HG03521 (cell line): Measurements from ENCODE around the gene ANKS1B.

ENCODE experiments used
- ATAC-seq: cut with Tn5 transposase; IDR thresholded peaks from one replicate; pipeline ENCODE4 v1.9.1; 2021; ENCODE audit warnings: mild to moderate bottlenecking, moderate library complexity; ENCODE audit not compliant: unreplicated experiment

Gene ANKS1B

GRCh38 chr12:98724384-98725155 is 1260.2 kb downstream of the ANKS1B start:
- ATAC-seq: no peak

- no peak for ATAC-seq
Observed at GRCh38 chr12:98721204-98721702, 1263.5 kb downstream of the ANKS1B start.

DNA sequence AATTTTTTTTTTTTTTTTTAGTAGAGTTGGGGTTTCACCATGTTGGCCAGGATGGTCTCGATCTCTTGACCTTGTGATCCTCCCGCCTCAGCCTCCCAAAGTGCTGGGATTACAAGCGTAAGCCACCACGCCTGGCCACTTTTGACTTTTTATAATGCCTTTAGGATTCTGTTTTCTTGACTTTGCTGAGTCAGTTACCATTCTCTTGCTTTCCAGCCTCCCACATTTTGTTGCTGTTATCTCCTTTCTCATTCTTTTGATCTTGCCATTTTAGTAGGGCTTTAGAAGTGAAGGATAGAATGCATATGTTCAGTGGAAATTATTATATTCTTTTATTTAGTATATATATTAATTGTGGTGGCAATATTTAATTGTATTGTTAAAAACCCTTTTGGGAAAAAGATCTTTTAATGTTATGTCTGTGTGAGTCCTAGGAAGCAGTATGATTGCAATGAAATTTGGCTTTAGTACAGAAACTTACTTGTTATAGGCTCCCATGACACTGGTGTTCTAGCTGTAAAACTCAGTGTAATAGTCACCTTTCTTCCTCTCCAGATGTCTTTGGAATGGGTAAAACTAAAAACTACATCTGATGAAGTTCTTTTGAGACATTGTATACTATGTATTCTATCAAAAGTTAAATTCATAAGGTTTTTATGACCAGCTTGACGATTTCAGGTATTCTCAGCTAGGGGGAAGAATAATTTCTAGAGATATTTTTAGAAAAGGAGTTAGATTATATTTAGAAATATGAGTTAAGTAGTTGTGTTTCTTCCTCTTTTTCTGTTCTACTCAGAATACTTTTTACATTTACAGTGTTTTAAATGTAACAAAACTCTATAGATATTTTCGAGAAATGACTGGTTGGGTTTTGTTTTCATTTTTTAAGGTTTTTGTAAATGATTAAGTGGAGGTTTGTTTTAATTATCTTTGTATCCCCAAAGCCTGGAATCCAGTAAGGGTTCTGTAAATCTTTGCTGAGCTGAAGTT is 1264.9 kb downstream of the ANKS1B start:
- ATAC-seq: no peak

DNA sequence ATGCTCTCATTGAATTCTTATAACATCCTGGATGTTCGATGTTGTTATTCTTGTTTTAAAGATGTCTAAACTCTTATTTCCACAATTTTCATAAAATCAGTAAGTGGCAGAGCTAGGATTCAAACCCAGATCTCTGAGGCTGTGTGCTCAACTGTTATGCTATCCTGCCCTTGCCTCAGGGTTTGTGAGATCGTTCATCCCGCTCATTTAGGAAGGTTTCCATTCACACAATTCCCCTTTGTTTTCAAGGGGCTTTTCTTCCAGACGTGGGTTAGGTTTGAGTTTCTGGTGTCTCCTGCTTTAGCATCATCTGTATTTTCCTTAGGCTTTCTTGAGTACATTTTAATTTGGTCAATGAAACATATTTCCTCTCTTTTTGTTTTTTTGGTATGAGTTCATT is 1270.3 kb downstream of the ANKS1B start:
- ATAC-seq: no peak

GRCh38 chr12:98709022-98709421 is 1275.7 kb downstream of the ANKS1B start:
- ATAC-seq: no peak

DNA sequence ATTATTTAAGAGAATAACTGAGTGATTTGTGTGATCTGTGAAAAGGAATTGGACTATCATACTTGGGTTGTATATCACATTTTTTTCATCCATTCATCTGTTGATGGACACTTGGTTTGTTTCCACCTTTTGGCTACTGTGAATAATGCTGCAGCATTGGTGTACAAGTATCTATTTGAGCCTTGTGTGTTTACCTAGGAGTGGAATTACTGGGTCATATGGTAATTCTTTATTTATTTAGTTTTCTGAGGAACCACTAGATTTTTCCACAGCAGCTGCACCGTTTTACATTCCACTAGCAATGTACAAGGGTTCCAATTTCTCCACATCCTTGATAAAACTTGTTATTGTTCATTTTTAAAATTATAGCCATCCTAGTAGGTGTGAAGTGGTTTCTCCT is 1283.6 kb downstream of the ANKS1B start:
- no peak for ATAC-seq

GRCh38 chr12:98699586-98699985 is 1285.2 kb downstream of the ANKS1B start:
- no peak for ATAC-seq

DNA sequence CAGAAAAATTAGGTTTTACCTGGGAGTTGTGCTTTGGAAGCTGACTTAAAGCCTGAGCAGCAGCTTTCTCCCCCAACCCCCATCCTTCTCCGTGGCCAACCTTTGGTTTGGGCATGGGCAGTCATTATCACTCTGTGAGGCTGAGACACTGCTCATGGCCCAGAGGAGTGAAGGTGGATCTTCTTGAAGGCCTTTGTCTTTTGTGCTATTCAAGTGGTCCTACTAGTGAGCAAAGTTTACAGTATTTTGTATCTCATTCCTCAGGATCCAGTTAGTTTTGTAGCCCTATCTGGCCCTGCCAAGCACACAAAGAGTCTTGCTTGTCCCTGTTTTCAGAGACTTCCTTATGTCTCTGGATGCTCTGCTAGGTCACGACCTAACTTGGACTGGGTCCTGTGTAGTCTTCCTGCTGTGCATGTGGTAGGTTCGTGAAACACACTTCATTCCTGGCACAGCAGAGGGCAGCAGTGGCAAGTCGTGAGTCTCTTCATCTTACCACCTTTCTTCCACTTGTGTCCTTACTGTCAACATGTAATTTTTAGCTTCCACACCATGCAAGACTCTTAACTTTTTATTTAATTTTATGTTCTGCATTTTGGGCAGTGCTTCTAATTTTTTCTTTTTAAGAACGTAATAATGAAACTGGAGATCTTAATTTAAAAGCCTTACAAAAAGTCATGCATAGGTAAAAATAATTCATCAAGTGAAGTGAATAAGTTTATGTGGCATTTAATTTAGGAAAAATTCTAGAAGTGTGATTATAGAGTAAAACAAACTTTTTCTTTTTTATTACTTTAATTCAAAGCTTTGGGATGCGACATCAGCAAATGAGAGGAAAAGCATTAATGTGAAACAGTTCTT is 1285.9 kb downstream of the ANKS1B start:
- peak; percentile 84 for ATAC-seq

DNA sequence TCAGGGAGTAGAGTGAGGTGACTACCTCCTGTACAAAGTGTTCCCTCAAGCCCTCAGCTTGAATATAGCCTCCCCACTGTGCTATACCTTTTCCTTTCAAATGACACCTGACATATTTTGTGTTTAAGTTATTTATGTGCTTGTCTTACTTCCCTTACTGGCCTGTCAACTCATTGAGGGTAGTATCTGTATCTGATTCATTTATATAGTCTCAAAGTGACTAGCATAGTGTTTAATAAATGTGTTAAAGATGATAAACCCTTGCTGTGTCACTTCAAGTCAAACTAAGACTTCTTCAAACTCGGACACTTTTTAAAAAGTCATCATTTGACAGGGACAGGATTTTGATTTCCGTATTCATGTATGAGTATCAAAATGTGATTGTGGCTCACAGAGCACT is 1287.5 kb downstream of the ANKS1B start:
- ATAC-seq: no peak

DNA sequence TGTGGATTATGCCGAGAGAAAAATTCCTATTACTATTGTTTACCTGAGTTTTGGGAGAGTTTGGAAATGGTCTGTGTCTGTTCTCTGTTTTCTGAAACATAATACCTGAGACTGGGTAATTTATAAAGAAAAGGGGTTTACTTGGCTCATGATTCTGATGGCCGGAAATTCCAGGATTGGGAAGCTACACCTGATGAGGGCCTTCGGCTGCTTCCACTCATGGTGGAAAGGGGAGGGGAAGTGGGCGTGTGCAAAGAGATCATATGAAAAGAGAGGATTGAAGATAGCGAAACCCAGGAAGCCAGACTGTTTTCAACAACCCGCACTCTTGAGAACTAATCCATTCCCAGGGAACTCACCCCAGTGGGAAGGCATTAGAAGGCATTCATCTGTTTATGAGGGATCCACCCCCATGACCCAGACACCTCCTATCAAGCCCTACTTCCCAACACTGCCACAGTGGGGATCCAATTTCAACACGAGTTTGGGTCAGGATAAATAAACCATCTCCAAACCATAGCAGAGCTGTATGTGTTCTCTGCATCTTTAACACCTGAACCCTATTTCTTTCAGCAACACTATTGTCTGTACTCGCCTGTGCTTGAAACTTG is 1288.6 kb downstream of the ANKS1B start:
- ATAC-seq: no peak

GRCh38 chr12:98691351-98691750 is 1293.4 kb downstream of the ANKS1B start:
- no peak for ATAC-seq

GRCh38 chr12:98686603-98687002 is 1298.1 kb downstream of the ANKS1B start:
- no peak for ATAC-seq
